ENCODE results near the gene CDH8. TPM values are rescaled to one million over a fixed set of nuclear protein-coding genes. Genes with fewer than 3 reads are reported as not detected.

CDH8 gene
- total RNA-seq, 1 experiment from 2014 or later = 0.42 TPM

DNA sequence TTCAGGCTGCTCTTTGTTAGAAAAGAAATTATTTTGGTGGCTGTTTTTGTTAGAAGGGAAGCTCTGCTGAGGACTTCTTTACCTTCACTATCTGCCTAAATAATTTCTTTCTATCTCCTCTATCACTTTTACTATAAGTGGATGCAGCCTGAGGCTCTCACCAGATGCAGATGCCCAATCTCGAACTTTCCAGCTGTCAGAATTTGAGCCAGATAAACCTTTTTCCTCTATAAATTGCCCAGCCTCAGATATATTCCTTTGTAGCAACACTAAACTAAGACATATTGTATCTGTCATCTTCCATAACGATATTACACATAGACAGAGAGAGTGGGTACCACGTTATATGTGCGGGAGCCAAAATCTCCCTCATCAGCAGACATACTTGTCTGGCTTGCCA lies 15.7 kb upstream of the CDH8 start:
- BruUV-seq (replicated peaks) = no TSS peak
- H3K27me3 Mint-ChIP-seq (ENCODE audit: insufficient read depth, unreplicated experiment) = peaks cover 95% of the 10 kb centered on the region
- H3K27ac Mint-ChIP-seq (ENCODE audit: low read depth, unreplicated experiment) = no peak overlapping the region
- intact Hi-C loops (cut with micrococcal nuclease) = no loop called here
- TF ChIP-seq, protein P1, sequence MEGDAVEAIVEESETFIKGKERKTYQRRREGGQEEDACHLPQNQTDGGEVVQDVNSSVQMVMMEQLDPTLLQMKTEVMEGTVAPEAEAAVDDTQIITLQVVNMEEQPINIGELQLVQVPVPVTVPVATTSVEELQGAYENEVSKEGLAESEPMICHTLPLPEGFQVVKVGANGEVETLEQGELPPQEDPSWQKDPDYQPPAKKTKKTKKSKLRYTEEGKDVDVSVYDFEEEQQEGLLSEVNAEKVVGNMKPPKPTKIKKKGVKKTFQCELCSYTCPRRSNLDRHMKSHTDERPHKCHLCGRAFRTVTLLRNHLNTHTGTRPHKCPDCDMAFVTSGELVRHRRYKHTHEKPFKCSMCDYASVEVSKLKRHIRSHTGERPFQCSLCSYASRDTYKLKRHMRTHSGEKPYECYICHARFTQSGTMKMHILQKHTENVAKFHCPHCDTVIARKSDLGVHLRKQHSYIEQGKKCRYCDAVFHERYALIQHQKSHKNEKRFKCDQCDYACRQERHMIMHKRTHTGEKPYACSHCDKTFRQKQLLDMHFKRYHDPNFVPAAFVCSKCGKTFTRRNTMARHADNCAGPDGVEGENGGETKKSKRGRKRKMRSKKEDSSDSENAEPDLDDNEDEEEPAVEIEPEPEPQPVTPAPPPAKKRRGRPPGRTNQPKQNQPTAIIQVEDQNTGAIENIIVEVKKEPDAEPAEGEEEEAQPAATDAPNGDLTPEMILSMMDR (IDR thresholded peaks at IDR 0.05; ENCODE audit: unreplicated experiment) = no peak
- no peaks in the 10 kb centered on the region for H3K4me1 Mint-ChIP-seq (ENCODE audit: insufficient read depth, unreplicated experiment)
- H3K4me3 Mint-ChIP-seq (ENCODE audit: unreplicated experiment) = no peak overlapping the region
- ChIA-PET CTCF (no interaction called here), POLR2A (no interaction called here)
- H3K9me3 Mint-ChIP-seq (ENCODE audit: unreplicated experiment) = no peaks in the 10 kb centered on the region
- DNase-seq (ENCODE audit: unreplicated experiment) = no peak
- H3K36me3 Mint-ChIP-seq (ENCODE audit: insufficient read depth, unreplicated experiment) = peaks cover 6% of the 10 kb centered on the region

DNA sequence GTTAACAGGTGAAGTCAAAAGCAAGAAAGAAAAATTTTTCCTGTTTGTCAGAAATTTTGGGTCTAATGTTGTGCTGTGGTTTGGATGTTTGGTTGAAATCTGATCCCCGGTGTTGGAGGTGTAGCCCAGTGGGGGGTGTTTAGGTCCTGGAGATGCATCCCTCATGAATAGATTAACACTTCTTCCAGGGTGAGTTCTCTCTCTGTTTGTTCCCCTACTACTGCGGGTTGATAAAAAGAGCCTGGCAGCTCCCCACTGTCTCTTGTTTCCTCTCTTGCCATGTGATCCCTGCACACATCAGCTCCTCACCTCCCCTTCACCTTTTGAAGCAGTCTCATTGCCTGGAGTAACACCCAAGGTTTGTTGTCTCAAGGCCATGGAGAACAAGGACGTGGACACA lies 14.6 kb upstream of the CDH8 start:
- Mint-ChIP-seq H3K27ac (ENCODE audit: low read depth, unreplicated experiment) (no peak overlapping the region), H3K4me3 (ENCODE audit: unreplicated experiment) (no peak overlapping the region), H3K4me1 (ENCODE audit: insufficient read depth, unreplicated experiment) (no peaks in the 10 kb centered on the region), H3K9me3 (ENCODE audit: unreplicated experiment) (no peaks in the 10 kb centered on the region), H3K27me3 (ENCODE audit: insufficient read depth, unreplicated experiment) (peaks cover 99% of the 10 kb centered on the region), H3K36me3 (ENCODE audit: insufficient read depth, unreplicated experiment) (peaks cover 6% of the 10 kb centered on the region)
- intact Hi-C loops (cut with micrococcal nuclease) = no loop called here
- ChIA-PET CTCF (interaction anchor here (0.6 kb wide), 1 partner anchor 1290 kb away, joined by 3 read pairs; no protein-coding TSS in a partner anchor), POLR2A (no interaction called here)
- no peak for DNase-seq (ENCODE audit: unreplicated experiment)
- BruUV-seq (replicated peaks) = no TSS peak
- TF ChIP-seq, protein P1 (IDR thresholded peaks at IDR 0.05; ENCODE audit: unreplicated experiment) = no peak

DNA sequence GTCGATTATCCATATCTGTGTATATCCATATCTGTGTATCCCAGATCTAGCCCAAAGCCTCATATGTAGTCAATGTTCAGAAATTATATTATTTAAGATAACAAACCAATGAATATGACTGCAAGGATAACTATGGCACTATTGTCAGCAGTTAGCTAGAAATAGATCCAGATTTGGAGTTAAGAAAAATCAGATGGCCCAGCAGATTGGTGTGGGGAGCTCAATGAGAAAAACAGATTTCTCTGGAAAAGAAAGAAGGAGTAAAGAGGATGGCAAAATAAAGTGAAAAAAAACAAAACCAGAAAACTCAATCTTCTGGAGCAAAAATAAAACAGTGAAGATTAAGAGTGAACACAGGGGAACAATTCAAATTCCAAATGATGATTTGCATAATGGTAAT lies 10.6 kb upstream of the CDH8 start:
- TF ChIP-seq, protein P1 (IDR thresholded peaks at IDR 0.05; ENCODE audit: unreplicated experiment) = no peak

DNA sequence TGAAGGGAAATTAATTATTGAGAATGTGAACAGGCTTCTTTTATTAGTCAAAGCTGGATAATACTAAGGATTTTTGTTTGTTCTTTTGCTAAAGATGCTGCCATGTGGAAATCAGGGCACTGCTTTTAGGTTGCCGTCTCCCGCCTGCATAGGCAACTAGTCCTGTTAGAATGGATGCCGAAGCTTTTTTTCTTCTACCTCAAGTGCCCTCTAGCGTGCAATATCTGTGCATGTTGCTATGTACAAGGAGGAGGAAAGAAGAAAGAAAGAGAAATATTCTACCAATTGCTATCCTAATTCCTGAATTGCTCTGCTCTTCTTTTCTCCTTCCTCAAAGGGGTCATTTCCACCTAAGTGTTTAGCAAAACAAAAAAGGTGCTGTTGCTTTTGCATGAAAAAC lies 5.2 kb upstream of the CDH8 start:
- Mint-ChIP-seq H3K36me3 (ENCODE audit: insufficient read depth, unreplicated experiment) (no peaks in the 10 kb centered on the region), H3K4me1 (ENCODE audit: insufficient read depth, unreplicated experiment) (no peaks in the 10 kb centered on the region), H3K9me3 (ENCODE audit: unreplicated experiment) (no peaks in the 10 kb centered on the region), H3K4me3 (ENCODE audit: unreplicated experiment) (no peak overlapping the region), H3K27ac (ENCODE audit: low read depth, unreplicated experiment) (no peak overlapping the region), H3K27me3 (ENCODE audit: insufficient read depth, unreplicated experiment) (peaks cover 81% of the 10 kb centered on the region)
- DNase-seq (ENCODE audit: unreplicated experiment) = peak; percentile 45
- CTCF ChIA-PET = interaction anchor here (0.6 to 1.6 kb wide), 7 partner anchors 59 to 1496 kb away, joined by 3 to 5 read pairs (median 4); no protein-coding TSS in a partner anchor
- BruUV-seq (replicated peaks) = no TSS peak
- POLR2A ChIA-PET = no interaction called here
- intact Hi-C loops (cut with micrococcal nuclease) = loop anchor here (1.0 to 5.0 kb wide), 2 partner anchors 384 to 609 kb away; no protein-coding TSS in a partner anchor
- TF ChIP-seq, protein P1 (IDR thresholded peaks at IDR 0.05; ENCODE audit: unreplicated experiment) = peak; percentile 64

More for the DNA sequence above, 10.6 kb upstream of the CDH8 start:
- Mint-ChIP-seq H3K4me1 (ENCODE audit: insufficient read depth, unreplicated experiment) (no peaks in the 10 kb centered on the region), H3K27me3 (ENCODE audit: insufficient read depth, unreplicated experiment) (peaks cover 92% of the 10 kb centered on the region), H3K9me3 (ENCODE audit: unreplicated experiment) (no peaks in the 10 kb centered on the region), H3K27ac (ENCODE audit: low read depth, unreplicated experiment) (no peak overlapping the region), H3K36me3 (ENCODE audit: insufficient read depth, unreplicated experiment) (peaks cover 6% of the 10 kb centered on the region), H3K4me3 (ENCODE audit: unreplicated experiment) (no peak overlapping the region)
- POLR2A ChIA-PET = no interaction called here
- no TSS peak for BruUV-seq (replicated peaks)
- intact Hi-C loops (cut with micrococcal nuclease) = no loop called here
- CTCF ChIA-PET = interaction anchor here (0.6 to 1.2 kb wide), 4 partner anchors 13 to 185 kb away, joined by 3 to 4 read pairs (median 3); no protein-coding TSS in a partner anchor
- DNase-seq (ENCODE audit: unreplicated experiment) = no peak
